ENCODE results near the gene ANKRD44. TPM values are rescaled to one million over a fixed set of nuclear protein-coding genes. Genes with fewer than 3 reads are reported as not detected.
"Not testable (repeated sequence)": the region's sequence is repeated elsewhere in the genome, so short reads cannot be mapped to it uniquely, and the experiment has no call there.

The ANKRD44 gene
- polyA plus RNA-seq, 3 donors, result 9.6 to 10.5 (median 9.8) TPM

DNA sequence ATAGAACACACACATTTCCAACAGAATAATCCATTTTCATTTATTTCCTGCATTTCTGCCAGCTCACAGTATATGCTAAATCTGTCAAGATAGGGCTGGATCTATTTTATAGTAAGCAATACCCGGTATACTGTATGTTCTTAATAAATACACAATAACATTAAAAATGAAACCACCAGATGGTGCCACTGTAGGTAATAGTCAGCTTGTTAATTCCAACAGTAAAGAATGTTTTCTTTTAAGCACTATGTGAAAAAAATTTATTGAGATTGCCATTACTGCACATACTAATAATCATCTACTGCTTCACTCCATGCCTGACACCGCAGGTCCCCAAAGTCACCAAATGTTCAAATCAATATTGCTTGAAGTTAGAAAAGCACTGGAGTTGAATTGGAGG, 252.6 kb downstream of the ANKRD44 start:
- DNase-seq (ENCODE audit: low read depth in 3 of 3, low spot score in 2 of 3), result no peak

- DNase-seq (ENCODE audit: low read depth in 3 of 3, low spot score in 2 of 3), result no peak
Measured at GRCh38 chr2:197055045-197055444, 255.5 kb downstream of the ANKRD44 start.

DNA sequence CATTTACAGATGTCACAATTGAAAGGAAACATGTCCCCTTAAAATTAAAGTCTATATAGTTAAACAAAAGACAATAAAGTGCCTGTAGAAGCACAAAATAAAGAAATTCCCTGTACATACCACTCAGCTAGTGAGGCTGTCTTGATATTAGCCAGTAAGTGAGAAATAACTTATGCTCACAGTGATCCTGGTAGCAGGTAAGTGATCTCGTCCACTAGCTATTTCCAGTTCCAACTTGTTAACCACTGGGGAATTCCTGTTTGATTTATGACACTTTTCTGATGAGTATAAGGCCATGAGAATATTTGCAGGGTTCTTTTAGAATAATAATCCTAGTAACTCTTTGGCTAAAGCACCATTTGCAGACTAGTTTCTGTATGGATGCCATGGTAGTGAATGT, 256.1 kb downstream of the ANKRD44 start:
- DNase-seq (ENCODE audit: low read depth in 3 of 3, low spot score in 2 of 3), result no peak

GRCh38 chr2:197052356-197052755, 258.2 kb downstream of the ANKRD44 start:
- DNase-seq (ENCODE audit: low read depth in 3 of 3, low spot score in 2 of 3), result no peak

- DNase-seq (ENCODE audit: low read depth in 3 of 3, low spot score in 2 of 3), result no peak
Measured at GRCh38 chr2:197045115-197045514, 265.5 kb downstream of the ANKRD44 start.

DNA sequence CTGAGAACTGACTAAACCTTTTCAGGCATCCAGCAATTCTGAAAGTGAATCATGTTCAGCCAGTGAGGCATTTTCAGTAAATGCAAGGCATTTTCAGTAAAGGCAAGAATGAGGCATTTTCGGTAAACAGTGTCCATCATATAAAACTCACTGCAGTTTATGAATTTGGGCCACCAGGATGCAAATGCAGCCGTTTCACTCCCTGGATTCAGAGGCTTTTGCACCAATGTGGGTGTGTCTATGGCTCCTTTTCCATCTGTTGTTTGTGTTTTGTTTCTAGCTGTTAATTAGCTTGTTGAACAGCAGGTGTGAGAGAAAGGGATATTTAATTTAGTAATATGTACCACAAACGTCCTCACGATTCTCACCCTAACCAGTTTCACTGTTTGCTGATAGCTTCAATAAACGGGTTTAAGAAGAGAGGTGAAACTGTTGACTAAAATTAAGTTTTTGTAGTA, 267.8 kb downstream of the ANKRD44 start:
- DNase-seq (ENCODE audit: low read depth in 3 of 3, low spot score in 2 of 3), result no peak

GRCh38 chr2:197037863-197038398, 272.6 kb downstream of the ANKRD44 start:
- no peak for DNase-seq (ENCODE audit: low read depth in 3 of 3, low spot score in 2 of 3)

- DNase-seq (ENCODE audit: low read depth in 3 of 3, low spot score in 2 of 3), result no peak
Measured at GRCh38 chr2:197035002-197035401, 275.6 kb downstream of the ANKRD44 start.

DNA sequence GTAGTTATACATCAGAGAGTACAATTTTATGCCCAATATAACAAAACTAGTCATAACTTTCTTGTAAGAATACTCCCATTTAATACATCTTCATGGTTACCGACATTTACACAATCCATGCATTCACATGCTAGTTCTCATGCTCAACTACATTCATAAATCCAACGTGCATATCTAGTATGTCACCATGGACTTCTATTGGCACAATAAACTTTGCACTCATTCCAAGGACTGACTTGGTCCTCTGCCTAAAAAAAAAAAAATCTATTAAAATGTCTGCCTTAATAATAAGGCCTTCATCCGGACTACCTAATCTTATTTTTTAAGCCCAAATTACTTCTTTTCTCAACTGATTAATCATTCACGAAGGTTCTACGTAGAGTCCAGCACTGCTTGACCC, 276.3 kb downstream of the ANKRD44 start:
- DNase-seq (ENCODE audit: low read depth in 3 of 3, low spot score in 2 of 3), result no peak

DNA sequence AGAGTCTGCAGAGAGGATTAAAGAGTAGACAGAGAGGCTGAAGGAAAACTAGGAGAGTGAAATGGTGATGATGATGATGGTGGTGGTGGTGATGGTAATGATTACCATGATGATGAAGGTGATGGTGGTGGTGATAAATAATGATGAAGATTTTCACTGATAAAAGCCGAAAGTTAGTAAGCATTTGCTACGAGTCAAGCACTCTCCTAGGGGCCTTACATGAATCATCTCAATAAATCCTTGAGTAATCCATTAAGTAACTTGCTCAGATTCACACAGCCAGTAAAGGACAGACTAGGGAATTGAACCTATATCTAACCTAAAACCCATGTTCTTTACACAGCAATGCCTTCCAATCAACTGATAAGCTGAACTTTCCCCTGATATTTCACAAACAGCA, 277.4 kb downstream of the ANKRD44 start:
- no peak for DNase-seq (ENCODE audit: low read depth in 3 of 3, low spot score in 2 of 3)

GRCh38 chr2:197031803-197032202, 278.8 kb downstream of the ANKRD44 start:
- DNase-seq (ENCODE audit: low read depth in 3 of 3, low spot score in 2 of 3), result no peak

- no peak for DNase-seq (ENCODE audit: low read depth in 3 of 3, low spot score in 2 of 3)
Measured at GRCh38 chr2:197030090-197030489, 280.5 kb downstream of the ANKRD44 start.

- no peak for DNase-seq (ENCODE audit: low read depth in 3 of 3, low spot score in 2 of 3)
Measured at GRCh38 chr2:197028633-197029032, 281.9 kb downstream of the ANKRD44 start.

DNA sequence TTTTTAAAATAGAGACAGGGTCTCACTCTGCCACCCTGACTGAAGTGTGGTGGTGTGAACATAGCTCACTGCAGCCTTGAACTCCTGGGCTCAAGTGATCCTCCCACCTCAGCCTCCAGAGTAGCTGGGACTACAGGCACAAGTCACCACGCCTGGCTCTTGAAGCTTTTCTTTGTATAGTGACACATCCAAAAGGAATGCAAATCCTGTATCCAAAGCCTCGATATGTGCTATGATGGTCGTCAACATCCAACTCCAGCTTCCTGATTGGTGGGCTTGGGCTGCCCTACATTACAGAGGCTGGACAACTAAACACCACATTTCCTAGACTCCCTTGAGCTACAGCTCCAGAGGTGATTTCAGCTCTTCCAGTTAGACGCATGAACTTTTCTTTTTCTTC, 282.4 kb downstream of the ANKRD44 start:
- DNase-seq (ENCODE audit: low read depth in 3 of 3, low spot score in 2 of 3), result no peak

DNA sequence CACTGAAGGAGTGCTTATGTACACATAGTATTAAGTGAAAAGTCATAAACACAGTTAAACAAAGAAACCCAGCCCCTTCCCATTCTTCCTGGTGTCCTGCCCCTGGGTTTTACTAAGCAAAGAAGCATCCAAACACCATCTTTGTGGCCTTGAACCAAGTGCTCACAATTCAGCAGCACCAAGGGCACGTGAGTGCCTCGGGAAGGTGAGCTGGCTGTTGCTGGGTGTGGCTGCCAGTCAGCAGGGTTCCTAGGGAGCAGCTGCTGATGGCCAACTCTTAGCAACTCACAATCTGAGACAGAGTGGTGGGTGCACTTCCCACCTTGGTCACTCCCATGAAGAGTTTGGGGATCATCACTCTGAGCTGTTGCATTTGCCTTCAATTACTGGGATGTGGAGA, 286.4 kb downstream of the ANKRD44 start:
- no peak for DNase-seq (ENCODE audit: low read depth in 3 of 3, low spot score in 2 of 3)

DNA sequence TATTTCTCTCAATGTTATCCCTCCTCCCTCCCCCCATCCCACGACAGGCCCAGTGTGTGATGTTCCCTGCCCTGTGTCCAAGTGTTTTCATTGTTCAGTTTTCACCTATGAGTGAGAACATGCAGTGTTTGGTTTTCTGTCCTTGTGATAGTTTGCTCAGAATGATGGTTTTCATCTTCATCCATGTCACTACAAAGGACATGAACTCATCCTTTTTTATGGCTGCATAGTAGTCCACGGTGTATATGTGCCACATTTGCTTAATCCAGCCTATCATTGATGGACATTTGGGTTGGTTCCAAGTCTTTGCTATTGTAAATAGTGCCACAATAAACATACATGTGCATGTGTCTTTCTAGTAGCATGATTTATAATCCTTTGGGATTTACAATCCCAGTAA, 289.7 kb downstream of the ANKRD44 start:
- not testable (repeated sequence) for DNase-seq (ENCODE audit: low read depth in 3 of 3, low spot score in 2 of 3)

DNA sequence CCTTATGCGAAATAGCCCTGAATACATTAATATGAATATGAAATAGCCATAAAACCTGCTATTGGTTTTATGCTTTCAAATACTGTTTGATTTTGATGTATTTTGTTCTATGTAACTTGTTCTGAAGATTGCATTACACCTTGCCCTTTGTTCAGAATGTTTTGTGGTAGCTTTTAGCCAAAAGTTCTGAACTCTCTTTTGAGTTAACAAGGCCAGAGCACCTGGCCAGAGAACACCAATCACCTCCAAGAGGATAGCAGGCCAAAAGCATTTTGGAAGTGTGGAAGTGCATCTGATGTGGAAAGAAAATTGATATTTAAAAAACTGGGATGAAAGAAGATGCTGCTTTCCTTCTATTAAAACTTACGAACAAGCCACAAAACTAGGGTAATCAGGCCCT, 297.5 kb downstream of the ANKRD44 start:
- DNase-seq (ENCODE audit: low read depth in 3 of 3, low spot score in 2 of 3), result no peak

DNA sequence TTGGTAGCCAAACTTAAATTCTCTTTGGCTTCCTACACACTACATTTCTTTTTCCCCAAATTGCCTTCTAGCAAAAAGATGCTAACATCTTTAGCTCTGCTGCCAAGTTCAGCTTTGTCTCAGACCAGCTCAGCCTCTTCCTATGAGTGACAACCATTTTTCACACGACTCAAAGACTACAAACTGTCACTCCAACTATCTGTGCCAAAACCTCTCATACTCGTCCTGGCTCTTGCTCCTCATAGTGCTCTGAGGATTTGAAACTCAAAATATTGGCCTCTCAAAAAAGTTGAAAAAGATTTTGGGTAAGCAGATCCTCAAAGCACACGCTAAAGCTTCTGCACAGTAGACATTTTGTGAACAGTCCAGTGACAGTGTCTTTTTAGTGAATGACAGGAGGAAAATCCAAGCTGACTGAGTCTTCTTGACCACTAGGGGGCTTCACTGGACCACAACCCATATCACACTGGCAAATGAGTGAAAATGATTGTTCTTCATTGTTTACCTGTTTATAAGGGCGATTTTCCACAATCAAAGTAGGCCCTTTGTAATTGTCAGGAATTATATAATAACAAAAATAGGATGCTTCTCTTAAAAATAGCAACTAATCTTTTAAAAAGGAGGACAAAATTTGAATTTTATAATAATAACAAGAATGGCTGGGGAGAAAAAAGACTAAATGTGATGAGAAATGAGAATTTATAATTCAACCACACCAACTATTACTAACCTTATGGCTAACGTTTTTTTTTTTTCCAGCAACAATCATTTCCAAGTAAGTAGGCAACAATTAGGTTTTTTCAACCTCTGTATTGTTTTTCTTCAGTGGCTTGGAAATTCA, 298.6 kb downstream of the ANKRD44 start:
- DNase-seq (ENCODE audit: low read depth in 3 of 3, low spot score in 2 of 3), result no peak

DNA sequence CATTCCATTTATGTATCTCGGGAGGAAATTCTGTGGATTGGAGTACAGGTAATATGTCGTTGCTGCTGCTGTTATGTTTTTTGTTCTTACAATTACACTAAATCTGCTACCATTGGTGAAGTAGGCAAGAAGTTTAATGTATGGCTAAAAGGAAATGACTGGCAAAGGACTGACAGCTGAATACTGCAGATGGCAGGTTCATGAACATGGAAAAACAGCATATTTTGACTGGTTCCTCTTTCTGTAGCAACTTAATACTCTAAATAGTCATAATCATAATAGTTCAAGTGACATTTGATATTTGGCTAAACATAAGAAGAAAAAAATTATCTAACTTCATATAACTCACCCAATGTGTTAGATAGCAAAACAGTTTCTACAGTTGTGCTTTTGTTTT, 299.6 kb downstream of the ANKRD44 start:
- no peak for DNase-seq (ENCODE audit: low read depth in 3 of 3, low spot score in 2 of 3)

GRCh38 chr2:197010200-197011020, 300.2 kb downstream of the ANKRD44 start:
- DNase-seq (ENCODE audit: low read depth in 3 of 3, low spot score in 2 of 3), result no peak

GRCh38 chr2:197008741-197009341, 301.7 kb downstream of the ANKRD44 start:
- not testable (repeated sequence) for DNase-seq (ENCODE audit: low read depth in 3 of 3, low spot score in 2 of 3)

All from right renal cortex interstitium (tissue), 3 donors.